MG63 (cell line): ENCODE results near the gene FAM117A. TPM values are rescaled to one million over a fixed set of nuclear protein-coding genes. Genes with fewer than 3 reads are reported as not detected.
"Not testable (repeated sequence)": the region's sequence is repeated elsewhere in the genome, so short reads cannot be mapped to it uniquely, and the experiment has no call there.

Experiments used
- DNase-seq: peaks from one replicate; pipeline ENCODE4 v3.0.0-alpha.2; 2020
- H3K27me3 ChIP-seq: fragments of 250-450 bp; sonication (Bioruptor Pico); 2 replicates; pipeline ENCODE4 v1.5.1; 2020; ENCODE audit warnings: mild to moderate bottlenecking, moderate library complexity
- H3K36me3 ChIP-seq: fragments of 250-450 bp; sonication (Bioruptor Pico); 2 replicates; pipeline ENCODE4 v1.5.1; 2020; ENCODE audit warnings: mild to moderate bottlenecking, moderate library complexity
- H3K4me3 ChIP-seq: fragments of 250-450 bp; sonication (Bioruptor Pico); 2 replicates; pipeline ENCODE4 v1.5.1; 2020; ENCODE audit warnings: mild to moderate bottlenecking, moderate library complexity
- H3K9me3 ChIP-seq: fragments of 250-450 bp; sonication (Bioruptor Pico); 2 replicates; pipeline ENCODE4 v1.5.1; 2020; ENCODE audit warnings: mild to moderate bottlenecking, moderate library complexity
- total RNA-seq: library from RNA; depleted of rRNA; stranded (reverse); fragments of >200 nt; shearing (Covaris generic); gene quantifications from 2 replicates; pipeline ENCODE4 v1.2.3, GENCODE V29; 2014; ENCODE audit warnings: low replicate concordance

Gene FAM117A
- total RNA-seq, 1 experiment from 2014 or later, result 1.4 TPM

GRCh38 chr17:49776551-49777300 is 12.8 kb upstream of the FAM117A start:
- DNase-seq, result peak; percentile 15
- Histone ChIP-seq H3K36me3 (no peaks in the 10 kb centered on the region), H3K9me3 (no peaks in the 10 kb centered on the region), H3K4me3 (no peak overlapping the region), H3K27me3 (0 out of 2 replicates have a peak, but pooled peaks cover 2% of the 10 kb centered on the region)

GRCh38 chr17:49775546-49776260 is 11.8 kb upstream of the FAM117A start:
- DNase-seq, result no peak
- no peak overlapping the region for H3K4me3 ChIP-seq
- 0 out of 2 replicates have a peak, but pooled peaks cover 2% of the 10 kb centered on the region for H3K27me3 ChIP-seq
- H3K9me3 ChIP-seq, result no peaks in the 10 kb centered on the region
- no peaks in the 10 kb centered on the region for H3K36me3 ChIP-seq

GRCh38 chr17:49766918-49767530 is 3.1 kb upstream of the FAM117A start:
- Histone ChIP-seq H3K9me3 (no peaks in the 10 kb centered on the region), H3K4me3 (no peak overlapping the region), H3K36me3 (no peaks in the 10 kb centered on the region), H3K27me3 (peaks cover 35% of the 10 kb centered on the region)
- DNase-seq, result no peak

- Histone ChIP-seq H3K36me3 (no peaks in the 10 kb centered on the region), H3K9me3 (no peaks in the 10 kb centered on the region), H3K4me3 (peak overlapping the region; percentile 43), H3K27me3 (peaks cover 37% of the 10 kb centered on the region)
- no peak for DNase-seq
These were observed 739 bp upstream of the FAM117A start for GRCh38 chr17:49764559-49765180.

- peaks cover 37% of the 10 kb centered on the region for H3K27me3 ChIP-seq
- H3K9me3 ChIP-seq, result no peaks in the 10 kb centered on the region
- DNase-seq, result no peak
- no peak overlapping the region for H3K4me3 ChIP-seq
- H3K36me3 ChIP-seq, result no peaks in the 10 kb centered on the region
These were observed 1.6 kb downstream of the FAM117A start for GRCh38 chr17:49762151-49762941.

GRCh38 chr17:49760932-49761558 is 2.9 kb downstream of the FAM117A start:
- Histone ChIP-seq H3K36me3 (no peaks in the 10 kb centered on the region), H3K27me3 (peaks cover 27% of the 10 kb centered on the region), H3K4me3 (no peak overlapping the region), H3K9me3 (no peaks in the 10 kb centered on the region)
- DNase-seq, result no peak

- no peaks in the 10 kb centered on the region for H3K36me3 ChIP-seq
- no peak overlapping the region for H3K4me3 ChIP-seq
- DNase-seq, result no peak
- no peaks in the 10 kb centered on the region for H3K9me3 ChIP-seq
- H3K27me3 ChIP-seq, result peaks cover 19% of the 10 kb centered on the region
These were observed 3.6 kb downstream of the FAM117A start for GRCh38 chr17:49760296-49760695.

GRCh38 chr17:49759203-49759602 is 4.7 kb downstream of the FAM117A start:
- Histone ChIP-seq H3K27me3 (peaks cover 18% of the 10 kb centered on the region), H3K9me3 (no peaks in the 10 kb centered on the region), H3K4me3 (no peak overlapping the region), H3K36me3 (no peaks in the 10 kb centered on the region)
- no peak for DNase-seq

GRCh38 chr17:49758464-49759010 is 5.4 kb downstream of the FAM117A start:
- not testable (repeated sequence) for H3K36me3 ChIP-seq, H3K4me3 ChIP-seq, DNase-seq, H3K9me3 ChIP-seq
- H3K27me3 ChIP-seq, result peaks cover 18% of the 10 kb centered on the region

- Histone ChIP-seq H3K36me3 (no peaks in the 10 kb centered on the region), H3K27me3 (peaks cover 5% of the 10 kb centered on the region), H3K4me3 (no peak overlapping the region), H3K9me3 (no peaks in the 10 kb centered on the region)
- DNase-seq, result no peak
These were observed 6.7 kb downstream of the FAM117A start for GRCh38 chr17:49757151-49757777.

- H3K9me3 ChIP-seq, result no peaks in the 10 kb centered on the region
- no peak overlapping the region for H3K4me3 ChIP-seq
- no peaks in the 10 kb centered on the region for H3K36me3 ChIP-seq
- no peaks in the 10 kb centered on the region for H3K27me3 ChIP-seq
- no peak for DNase-seq
These were observed 7.4 kb downstream of the FAM117A start for GRCh38 chr17:49756323-49757150.

GRCh38 chr17:49755663-49756283 is 8.2 kb downstream of the FAM117A start:
- Histone ChIP-seq H3K9me3 (no peaks in the 10 kb centered on the region), H3K36me3 (no peaks in the 10 kb centered on the region), H3K4me3 (no peak overlapping the region), H3K27me3 (no peaks in the 10 kb centered on the region)
- DNase-seq, result no peak

GRCh38 chr17:49753959-49754391 is 10.0 kb downstream of the FAM117A start:
- H3K36me3 ChIP-seq, result no peaks in the 10 kb centered on the region
- DNase-seq, result no peak
- H3K27me3 ChIP-seq, result no peaks in the 10 kb centered on the region
- no peaks in the 10 kb centered on the region for H3K9me3 ChIP-seq
- H3K4me3 ChIP-seq, result no peak overlapping the region

- no peak for DNase-seq
- H3K4me3 ChIP-seq, result no peak overlapping the region
- H3K36me3 ChIP-seq, result no peaks in the 10 kb centered on the region
- no peaks in the 10 kb centered on the region for H3K9me3 ChIP-seq
- no peaks in the 10 kb centered on the region for H3K27me3 ChIP-seq
These were observed 11.4 kb downstream of the FAM117A start for GRCh38 chr17:49752508-49752907.
